HCT116 (cell line): ENCODE measurements around the gene NEURL1B. TPM values are rescaled to one million over a fixed set of nuclear protein-coding genes. Genes with fewer than 3 reads are reported as not detected.

Source experiments
- ATAC-seq: fragments of 200-7000 bp; cut with Tn5 transposase; 2 replicates; pipeline ENCODE4 v1.9.1; 2020; ENCODE audit warnings: mild to moderate bottlenecking, moderate library complexity
- BruUV-seq: library from RNA; stranded (reverse); fragments of 400-500 nt; replicated peaks from 2 replicates; lab custom pipeline; 2021; lab: Mats Ljungman, UMichigan
- CTCF ChIA-PET: fragments of 300-600 bp; sonication (Branson Sonifier 250); formaldehyde crosslinking; loops from one replicate; lab custom pipeline; 2021; ENCODE audit warnings: antibody characterized with exemption; lab: Charles Lee
- POLR2A ChIA-PET: fragments of 300-600, 350-600 bp; sonication (Branson Sonifier 250); formaldehyde crosslinking; loops from one replicate; lab custom pipeline; 2021; ENCODE audit warnings: antibody characterized with exemption; lab: Charles Lee
- RAD21 ChIA-PET, 2 experiments: fragments of 300-600 bp; sonication (Branson Sonifier 250); formaldehyde crosslinking; loops; one replicate each; lab custom pipeline; 2023; ENCODE audit warnings: low total read pairs in 2 of 2; ENCODE audit not compliant: uncharacterized antibody in 2 of 2, unreplicated experiment in 2 of 2, low non-redundant PET in 1 of 2; lab: Charles Lee
- DNase-seq: peaks from one replicate; pipeline ENCODE4 v3.0.0-alpha.2; 2010; ENCODE audit warnings: low read depth, low spot score
- H2AFZ ChIP-seq: fragments of 200-600 bp; shearing (Covaris generic), sonication (generic); 2 replicates; pipeline ENCODE4 v1.6.1; 2017; ENCODE audit warnings: low read depth, mixed run types, mixed read lengths, antibody characterized with exemption, low read length; ENCODE audit not compliant: poor library complexity, severe bottlenecking
- H3K27ac ChIP-seq: 2 replicates; pipeline ENCODE4 v1.5.1; 2012; ENCODE audit warnings: low read depth, low read length
- H3K27me3 ChIP-seq: fragments of 200-600 bp; sonication (generic); 2 replicates; pipeline ENCODE4 v1.6.1; 2016; ENCODE audit warnings: mixed run types, low read length, mixed read lengths; ENCODE audit not compliant: insufficient read depth
- H3K36me3 ChIP-seq, 2 experiments: fragments of 200-500 bp in 1 of 2; fragments of 200-600 bp in 1 of 2; sonication (Bioruptor generic) in 1 of 2; sonication (generic) in 1 of 2; 2 replicates each; pipeline versions ENCODE4 v1.5.1 to v1.6.1; 2014 to 2016; ENCODE audit warnings: low read length in 2 of 2, inconsistent platforms in 1 of 2, mixed read lengths in 1 of 2, mixed run types in 1 of 2; ENCODE audit not compliant: insufficient read depth in 2 of 2, control insufficient read depth in 1 of 2
- H3K4me1 ChIP-seq, 2 experiments: fragments of 200-600 bp in 1 of 2; sonication (generic) in 1 of 2; 2 replicates each; pipeline versions ENCODE4 v1.5.1 to v1.6.1; 2012 to 2017; ENCODE audit warnings: low read length in 2 of 2, inconsistent platforms in 1 of 2, mild to moderate bottlenecking in 1 of 2, mixed read lengths in 1 of 2, mixed run types in 1 of 2, moderate library complexity in 1 of 2; ENCODE audit not compliant: insufficient read depth in 2 of 2, control insufficient read depth in 1 of 2
- H3K4me2 ChIP-seq: fragments of 200-600 bp; sonication (generic); 2 replicates; pipeline ENCODE4 v1.6.1; 2017; ENCODE audit warnings: mixed run types, low read length, mixed read lengths
- H3K4me3 ChIP-seq, 2 experiments: fragments of 200-600 bp in 1 of 2; sonication (generic) in 1 of 2; replicated peaks in 1 of 2; 2 replicates each; pipeline ENCODE4 v1.5.1; 2011 to 2016; ENCODE audit warnings: low read length in 2 of 2, control low read depth in 1 of 2, low read depth in 1 of 2, mild to moderate bottlenecking in 1 of 2, mixed read lengths in 1 of 2, mixed run types in 1 of 2
- H3K79me2 ChIP-seq: fragments of 200-600 bp; sonication (generic); 2 replicates; pipeline ENCODE4 v1.6.1; 2017; ENCODE audit warnings: mild to moderate bottlenecking, mixed run types, low read length, moderate library complexity, mixed read lengths; ENCODE audit not compliant: insufficient read depth
- H3K9ac ChIP-seq: fragments of 200-600 bp; sonication (generic); 2 replicates; pipeline ENCODE4 v1.6.1; 2016; ENCODE audit warnings: low read length, mixed read lengths
- H3K9me2 ChIP-seq: fragments of 200-600 bp; sonication (generic), shearing (Covaris generic); 2 replicates; pipeline ENCODE4 v1.6.1; 2017; ENCODE audit warnings: mixed run types, mild to moderate bottlenecking, moderate library complexity; ENCODE audit not compliant: insufficient read depth
- H3K9me3 ChIP-seq, 2 experiments: fragments of 200-500 bp in 1 of 2; fragments of 200-600 bp in 1 of 2; sonication (Bioruptor generic) in 1 of 2; sonication (generic) in 1 of 2; 2 replicates each; pipeline ENCODE4 v1.6.1; 2014 to 2017; ENCODE audit warnings: low read length in 2 of 2, mixed read lengths in 2 of 2, inconsistent platforms in 1 of 2, low read depth in 1 of 2, mild to moderate bottlenecking in 1 of 2, mixed run types in 1 of 2, moderate library complexity in 1 of 2; ENCODE audit not compliant: control insufficient read depth in 1 of 2, insufficient read depth in 1 of 2
- H4K20me1 ChIP-seq: fragments of 200-600 bp; sonication (generic), shearing (Covaris generic); 2 replicates; pipeline ENCODE4 v1.6.1; 2017; ENCODE audit warnings: mixed run types, mild to moderate bottlenecking, moderate library complexity; ENCODE audit not compliant: insufficient read depth
- CBX3 ChIP-seq: IDR thresholded peaks from 2 replicates; pipeline ENCODE4 v1.6.1; 2012; ENCODE audit warnings: low read depth
- CEBPB ChIP-seq: IDR thresholded peaks from 2 replicates; pipeline ENCODE4 v1.6.1; 2012; ENCODE audit warnings: low read depth
- EZH2phosphoT487 ChIP-seq: fragments of 200-600 bp; IDR thresholded peaks from 2 replicates; pipeline ENCODE4 v1.6.1; 2018; ENCODE audit warnings: antibody characterized with exemption, borderline replicate concordance
- JUND ChIP-seq: IDR thresholded peaks from 2 replicates; pipeline ENCODE4 v1.6.1; 2012
- POLR2AphosphoS5 ChIP-seq: IDR thresholded peaks from 2 replicates; pipeline ENCODE4 v1.6.1; 2011; ENCODE audit warnings: mild to moderate bottlenecking, low read depth, low read length, moderate library complexity
- RAD21 ChIP-seq: IDR thresholded peaks from 2 replicates; pipeline ENCODE4 v1.6.1; 2012; ENCODE audit warnings: low read depth, mild to moderate bottlenecking
- REST ChIP-seq: IDR thresholded peaks from 2 replicates; pipeline ENCODE4 v1.6.1; 2012; ENCODE audit warnings: low read depth
- SIN3A ChIP-seq: IDR thresholded peaks from 2 replicates; pipeline ENCODE4 v1.6.1; 2012; ENCODE audit warnings: low read depth
- SRF ChIP-seq: IDR thresholded peaks from 2 replicates; pipeline ENCODE4 v1.6.1; 2012; ENCODE audit warnings: low read depth
- YY1 ChIP-seq: IDR thresholded peaks from 2 replicates; pipeline ENCODE4 v1.6.1; 2011; ENCODE audit warnings: low read length, low read depth, moderate library complexity, mild to moderate bottlenecking; ENCODE audit not compliant: insufficient replicate concordance; ENCODE audit errors: extremely low read depth
- ZFX ChIP-seq: fragments of 450-650 bp; IDR thresholded peaks from 2 replicates; pipeline ENCODE4 v1.6.1; 2017
- intact Hi-C: fragments of 100-400 bp; cut with micrococcal nuclease; formaldehyde crosslinking; loops from 2 replicates; pipeline ENCODE4 v1.10.0; 2022
- total RNA-seq: library from RNA; stranded (reverse); gene quantifications from one replicate; pipeline ENCODE4 v1.2.1, GENCODE V29; 2021; ENCODE audit not compliant: unreplicated experiment
- TF ChIP-seq, protein P1 (sequence below): IDR thresholded peaks from 2 replicates; pipeline ENCODE4 v1.6.1; 2011; ENCODE audit warnings: mild to moderate bottlenecking, low read length, moderate library complexity; ENCODE audit not compliant: insufficient replicate concordance; ENCODE audit errors: extremely low read depth
- TF ChIP-seq, protein P2 (sequence below), 3 experiments: fragments of 200-600 bp in 1 of 3; sonication (generic) in 1 of 3; IDR thresholded peaks in 2 of 3; conservative IDR thresholded peaks in 1 of 3; 2 replicates each; pipeline ENCODE4 v1.5.1; 2012 to 2017; ENCODE audit warnings: low read depth in 2 of 3, low read length in 2 of 3, antibody characterized with exemption in 1 of 3, borderline replicate concordance in 1 of 3, control low read depth in 1 of 3, mild to moderate bottlenecking in 1 of 3, mixed read lengths in 1 of 3, mixed run types in 1 of 3, moderate library complexity in 1 of 3; ENCODE audit not compliant: insufficient read depth in 1 of 3

Gene NEURL1B
- total RNA-seq, 1 experiment from 2014 or later, result 5.8 TPM

DNA sequence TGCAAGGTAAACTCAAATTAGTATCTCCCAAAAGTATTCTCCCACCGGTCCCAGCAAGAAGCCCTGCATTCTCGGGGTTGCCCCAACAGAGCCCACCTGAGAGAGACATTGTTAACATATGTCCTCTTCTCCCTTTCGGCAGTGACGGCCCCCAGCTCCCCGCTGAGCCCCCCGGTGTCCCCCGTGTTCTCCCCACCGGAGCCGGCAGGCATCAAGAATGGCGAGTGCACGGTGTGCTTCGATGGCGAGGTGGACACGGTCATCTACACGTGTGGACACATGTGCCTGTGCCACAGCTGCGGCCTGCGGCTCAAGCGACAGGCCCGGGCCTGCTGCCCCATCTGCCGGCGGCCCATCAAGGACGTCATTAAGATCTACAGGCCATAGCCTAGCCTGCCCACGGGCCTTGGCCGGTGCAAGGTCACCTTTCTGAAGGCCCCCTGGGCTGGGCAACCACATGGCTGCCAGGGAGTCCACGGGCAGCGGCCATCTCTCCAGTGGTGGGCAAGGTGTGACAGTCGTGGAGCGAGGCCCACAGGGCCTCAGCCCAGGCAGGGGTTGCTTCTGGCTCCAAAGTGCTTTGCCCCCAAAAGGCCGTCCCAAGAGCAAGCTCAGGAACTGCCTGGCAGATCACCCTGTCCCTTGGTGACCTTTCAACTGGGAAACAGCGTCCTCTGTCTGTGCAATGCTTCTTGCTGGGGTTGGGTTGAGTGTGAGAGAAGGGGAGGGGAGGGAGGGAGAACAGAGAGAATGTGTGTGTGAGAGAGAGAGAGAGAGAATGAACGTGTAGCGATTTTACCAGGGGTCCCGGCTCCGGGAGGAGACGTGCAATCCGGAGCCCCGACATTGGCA lies 45.7 kb downstream of the NEURL1B start:
- Histone ChIP-seq H4K20me1 (no peaks in the 10 kb centered on the region), H3K4me1 (peaks cover 17 to 32% of the 10 kb centered on the region in 2 experiments), H3K4me3 (no peak overlapping the region), H3K27ac (no peak overlapping the region), H3K36me3 (no peaks in the 10 kb centered on the region), H3K27me3 (no peaks in the 10 kb centered on the region), H3K9ac (no peak overlapping the region), H3K9me3 (no peaks in the 10 kb centered on the region), H3K4me2 (no peak overlapping the region), H3K79me2 (no peaks in the 10 kb centered on the region), H2AFZ (no peak overlapping the region), H3K9me2 (no peaks in the 10 kb centered on the region)
- BruUV-seq, result no TSS peak
- intact Hi-C loops, result no loop called here
- ChIA-PET POLR2A (no interaction called here), CTCF (no interaction called here), RAD21 (no interaction called here)
- no peak for TF ChIP-seq EZH2phosphoT487
- TF ChIP-seq ZFX, result no peak
- no peak for TF ChIP-seq REST
- no peak for TF ChIP-seq RAD21
- TF ChIP-seq, protein P1, sequence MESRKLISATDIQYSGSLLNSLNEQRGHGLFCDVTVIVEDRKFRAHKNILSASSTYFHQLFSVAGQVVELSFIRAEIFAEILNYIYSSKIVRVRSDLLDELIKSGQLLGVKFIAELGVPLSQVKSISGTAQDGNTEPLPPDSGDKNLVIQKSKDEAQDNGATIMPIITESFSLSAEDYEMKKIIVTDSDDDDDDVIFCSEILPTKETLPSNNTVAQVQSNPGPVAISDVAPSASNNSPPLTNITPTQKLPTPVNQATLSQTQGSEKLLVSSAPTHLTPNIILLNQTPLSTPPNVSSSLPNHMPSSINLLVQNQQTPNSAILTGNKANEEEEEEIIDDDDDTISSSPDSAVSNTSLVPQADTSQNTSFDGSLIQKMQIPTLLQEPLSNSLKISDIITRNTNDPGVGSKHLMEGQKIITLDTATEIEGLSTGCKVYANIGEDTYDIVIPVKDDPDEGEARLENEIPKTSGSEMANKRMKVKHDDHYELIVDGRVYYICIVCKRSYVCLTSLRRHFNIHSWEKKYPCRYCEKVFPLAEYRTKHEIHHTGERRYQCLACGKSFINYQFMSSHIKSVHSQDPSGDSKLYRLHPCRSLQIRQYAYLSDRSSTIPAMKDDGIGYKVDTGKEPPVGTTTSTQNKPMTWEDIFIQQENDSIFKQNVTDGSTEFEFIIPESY, result no peak
- no peak for TF ChIP-seq JUND
- no peak for TF ChIP-seq POLR2AphosphoS5
- no peak for TF ChIP-seq YY1
- TF ChIP-seq, protein P2, sequence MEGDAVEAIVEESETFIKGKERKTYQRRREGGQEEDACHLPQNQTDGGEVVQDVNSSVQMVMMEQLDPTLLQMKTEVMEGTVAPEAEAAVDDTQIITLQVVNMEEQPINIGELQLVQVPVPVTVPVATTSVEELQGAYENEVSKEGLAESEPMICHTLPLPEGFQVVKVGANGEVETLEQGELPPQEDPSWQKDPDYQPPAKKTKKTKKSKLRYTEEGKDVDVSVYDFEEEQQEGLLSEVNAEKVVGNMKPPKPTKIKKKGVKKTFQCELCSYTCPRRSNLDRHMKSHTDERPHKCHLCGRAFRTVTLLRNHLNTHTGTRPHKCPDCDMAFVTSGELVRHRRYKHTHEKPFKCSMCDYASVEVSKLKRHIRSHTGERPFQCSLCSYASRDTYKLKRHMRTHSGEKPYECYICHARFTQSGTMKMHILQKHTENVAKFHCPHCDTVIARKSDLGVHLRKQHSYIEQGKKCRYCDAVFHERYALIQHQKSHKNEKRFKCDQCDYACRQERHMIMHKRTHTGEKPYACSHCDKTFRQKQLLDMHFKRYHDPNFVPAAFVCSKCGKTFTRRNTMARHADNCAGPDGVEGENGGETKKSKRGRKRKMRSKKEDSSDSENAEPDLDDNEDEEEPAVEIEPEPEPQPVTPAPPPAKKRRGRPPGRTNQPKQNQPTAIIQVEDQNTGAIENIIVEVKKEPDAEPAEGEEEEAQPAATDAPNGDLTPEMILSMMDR (IDR thresholded peaks at IDR 0.05 in 2 of 3, conservative IDR thresholded peaks at IDR 0.05 in 1 of 3; ENCODE audit: borderline replicate concordance in 1 of 3, insufficient read depth in 1 of 3, low read depth in 2 of 3, low read length in 2 of 3), result no peak
- no peak for TF ChIP-seq SRF
- no peak for TF ChIP-seq CBX3
- no peak for TF ChIP-seq SIN3A
- no peak for TF ChIP-seq CEBPB
- no peak for DNase-seq
- no peak for ATAC-seq
